B cell (primary cell): Measurements from ENCODE around the gene SPATA17.

Source experiments
- CTCF ChIP-seq: fragments of 200-600 bp; IDR thresholded peaks from one replicate; pipeline ENCODE4 v1.8.0; 2022; ENCODE audit warnings: antibody characterized with exemption, mild to moderate bottlenecking
- EZH2 ChIP-seq: IDR thresholded peaks from 2 replicates; pipeline ENCODE4 v1.6.1; 2012; ENCODE audit warnings: borderline replicate concordance, low read depth, mild to moderate bottlenecking, moderate library complexity, low read length; ENCODE audit not compliant: insufficient read depth, poor library complexity, severe bottlenecking

GRCh38 chr1:217599154-217599553 is 32.0 kb upstream of the SPATA17 start:
- TF ChIP-seq CTCF (no peak), EZH2 (no peak)
